Tibial artery (tissue), 4 donors: Measurements from ENCODE around the gene TMEM258.
A peak's percentile ranks its signal among the peaks of the same experiment; 100 is the strongest.

Experiments
- DNase-seq, 2 donors: peaks; one replicate each; pipeline ENCODE4 v3.0.0-alpha.2; 2019
- H3K27ac ChIP-seq, 2 donors: fragments of 200-600 bp; sonication (generic) in 1 of 2; 1 replicate in 1 of 2; 2 replicates in 1 of 2; pipeline ENCODE4 v1.5.1; 2018 to 2019; ENCODE audit warnings: mild to moderate bottlenecking in 1 of 2
- H3K27me3 ChIP-seq, 2 donors: fragments of 200-600 bp; sonication (generic) in 1 of 2; one replicate each; pipeline versions ENCODE4 v1.5.1 to v1.6.0; 2016 to 2019
- H3K36me3 ChIP-seq, 3 donors: fragments of 200-600 bp; sonication (generic) in 2 of 3; one replicate each; pipeline ENCODE4 v1.5.1; 2016 to 2019; ENCODE audit warnings: mild to moderate bottlenecking in 2 of 3
- H3K4me1 ChIP-seq, 4 donors: fragments of 200-600 bp; sonication (generic) in 2 of 4; 1 replicate in 3 of 4; 2 replicates in 1 of 4; pipeline ENCODE4 v1.5.1; 2016 to 2019
- H3K4me3 ChIP-seq, 2 donors: fragments of 200-600 bp; sonication (generic) in 1 of 2; 1 replicate in 1 of 2; 2 replicates in 1 of 2; pipeline ENCODE4 v1.5.1; 2018 to 2019; ENCODE audit warnings: mild to moderate bottlenecking in 2 of 2
- H3K9me3 ChIP-seq, 3 donors: fragments of 200-600 bp; sonication (generic) in 1 of 3; one replicate each; pipeline ENCODE4 v1.5.1; 2016 to 2019
- intact Hi-C: fragments of 100-400 bp; cut with DNase I; formaldehyde crosslinking; loops from one replicate; pipeline ENCODE4 v1.15.0; 2023; ENCODE audit warnings: low total_unique reads
- TF ChIP-seq, protein P1 (sequence below), 2 experiments: fragments of 200-600 bp in 1 of 2; fragments of 450-650 bp in 1 of 2; IDR thresholded peaks; one replicate each; pipeline ENCODE4 v1.5.1; 2017 to 2019; ENCODE audit warnings: antibody characterized with exemption in 2 of 2, mild to moderate bottlenecking in 1 of 2, moderate library complexity in 1 of 2

Gene TMEM258

DNA sequence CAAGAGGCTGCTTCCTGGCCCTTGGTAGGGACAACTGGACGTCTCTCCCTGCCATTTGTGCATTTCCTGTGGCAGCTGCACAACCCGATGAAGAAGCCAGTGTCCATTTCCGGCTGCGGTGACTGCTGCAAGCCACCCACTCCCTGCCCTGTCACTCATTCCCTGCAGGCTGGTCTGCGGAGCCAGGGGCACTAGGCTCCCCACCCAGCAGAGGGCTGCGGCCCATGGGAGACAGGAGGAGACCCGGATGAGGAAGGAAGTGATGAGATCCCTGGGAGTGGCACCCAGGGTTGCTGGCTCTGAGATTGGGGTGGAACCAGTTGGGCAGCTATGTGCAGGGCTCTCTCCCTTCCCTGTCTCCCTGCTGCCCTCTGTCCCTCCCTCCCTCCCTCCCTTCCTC is 50.0 kb downstream of the TMEM258 start:
- no peaks in the 10 kb centered on the region for H3K27me3 ChIP-seq
- H3K9me3 ChIP-seq: no peaks in the 10 kb centered on the region
- TF ChIP-seq, protein P1, sequence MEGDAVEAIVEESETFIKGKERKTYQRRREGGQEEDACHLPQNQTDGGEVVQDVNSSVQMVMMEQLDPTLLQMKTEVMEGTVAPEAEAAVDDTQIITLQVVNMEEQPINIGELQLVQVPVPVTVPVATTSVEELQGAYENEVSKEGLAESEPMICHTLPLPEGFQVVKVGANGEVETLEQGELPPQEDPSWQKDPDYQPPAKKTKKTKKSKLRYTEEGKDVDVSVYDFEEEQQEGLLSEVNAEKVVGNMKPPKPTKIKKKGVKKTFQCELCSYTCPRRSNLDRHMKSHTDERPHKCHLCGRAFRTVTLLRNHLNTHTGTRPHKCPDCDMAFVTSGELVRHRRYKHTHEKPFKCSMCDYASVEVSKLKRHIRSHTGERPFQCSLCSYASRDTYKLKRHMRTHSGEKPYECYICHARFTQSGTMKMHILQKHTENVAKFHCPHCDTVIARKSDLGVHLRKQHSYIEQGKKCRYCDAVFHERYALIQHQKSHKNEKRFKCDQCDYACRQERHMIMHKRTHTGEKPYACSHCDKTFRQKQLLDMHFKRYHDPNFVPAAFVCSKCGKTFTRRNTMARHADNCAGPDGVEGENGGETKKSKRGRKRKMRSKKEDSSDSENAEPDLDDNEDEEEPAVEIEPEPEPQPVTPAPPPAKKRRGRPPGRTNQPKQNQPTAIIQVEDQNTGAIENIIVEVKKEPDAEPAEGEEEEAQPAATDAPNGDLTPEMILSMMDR (IDR thresholded peaks at IDR 0.05): no peak
- H3K4me1 ChIP-seq: no peaks in the 10 kb centered on the region
- peaks cover 0 to 68% (median 7%) of the 10 kb centered on the region in 3 donors for H3K36me3 ChIP-seq
- DNase-seq: peak in 1 of 2 donors; percentile 31
- H3K4me3 ChIP-seq: no peak overlapping the region
- no peak overlapping the region for H3K27ac ChIP-seq
- intact Hi-C loops: no loop called here

DNA sequence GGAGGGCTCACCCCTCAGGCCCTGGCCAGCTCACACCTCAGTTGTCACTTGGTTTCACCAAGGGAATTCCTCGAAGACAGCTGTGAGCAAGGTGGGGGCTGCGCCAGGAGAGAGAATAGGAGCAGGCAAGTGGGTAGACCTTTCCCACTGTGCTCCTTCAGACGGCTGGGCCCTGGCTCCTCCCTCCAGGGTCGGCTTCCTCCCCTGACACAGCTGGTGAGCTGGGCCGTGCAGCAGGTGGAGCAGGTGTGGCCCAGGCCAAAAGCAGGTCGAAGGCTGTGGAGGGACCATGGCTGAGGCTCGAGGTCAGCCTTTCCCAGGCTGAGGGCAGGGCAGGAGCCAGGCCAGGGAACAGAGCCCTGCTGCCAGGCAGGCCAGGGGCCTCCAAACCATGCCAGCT is 52.4 kb downstream of the TMEM258 start:
- no peak for DNase-seq

DNA sequence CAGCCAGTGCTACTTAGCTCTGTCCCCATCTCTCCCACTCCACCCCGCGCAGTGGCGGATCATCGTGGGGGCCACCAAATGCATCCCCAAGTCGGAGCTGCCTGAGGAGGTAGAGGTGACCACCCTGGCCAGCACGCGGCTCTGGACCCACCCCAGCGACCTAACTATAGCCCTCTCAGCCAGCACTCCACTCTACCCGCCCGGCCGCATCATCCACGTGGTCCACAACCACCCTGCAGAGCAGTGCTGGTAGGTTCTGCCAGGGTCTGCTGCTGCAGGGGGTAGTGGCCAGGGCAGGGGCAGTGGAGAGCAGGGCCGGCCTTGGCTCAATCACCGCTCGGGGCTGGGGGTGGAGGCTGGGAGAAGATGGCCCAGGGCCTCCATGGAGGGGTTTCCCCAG is 53.0 kb downstream of the TMEM258 start:
- Histone ChIP-seq H3K27ac (no peak overlapping the region), H3K4me1 (no peaks in the 10 kb centered on the region), H3K9me3 (no peaks in the 10 kb centered on the region), H3K27me3 (no peaks in the 10 kb centered on the region), H3K36me3 (peaks cover 0 to 92% (median 28%) of the 10 kb centered on the region in 3 donors), H3K4me3 (no peak overlapping the region)
- intact Hi-C loops: no loop called here
- DNase-seq: no peak
- TF ChIP-seq, protein P1 (IDR thresholded peaks at IDR 0.05): no peak

More for the DNA sequence above, 52.4 kb downstream of the TMEM258 start:
- no peaks in the 10 kb centered on the region for H3K4me1 ChIP-seq
- H3K4me3 ChIP-seq: no peak overlapping the region
- intact Hi-C loops: no loop called here
- H3K36me3 ChIP-seq: peaks cover 0 to 92% (median 27%) of the 10 kb centered on the region in 3 donors
- no peak overlapping the region for H3K27ac ChIP-seq
- H3K9me3 ChIP-seq: no peaks in the 10 kb centered on the region
- H3K27me3 ChIP-seq: no peaks in the 10 kb centered on the region
- TF ChIP-seq, protein P1 (IDR thresholded peaks at IDR 0.05): no peak
